Neuron (in vitro differentiated cells): ENCODE measurements around the gene ATP1A2.

ENCODE experiments used
- H2AFZ ChIP-seq: one replicate; pipeline ENCODE4 v1.6.1; 2013; ENCODE audit warnings: low read depth, mild to moderate bottlenecking, inconsistent platforms, low read length, moderate library complexity
- H3K27me3 ChIP-seq: one replicate; pipeline ENCODE4 v1.6.1; 2013; ENCODE audit warnings: low read length; ENCODE audit not compliant: insufficient read depth
- H3K36me3 ChIP-seq: one replicate; pipeline ENCODE4 v1.6.1; 2013; ENCODE audit warnings: low read length; ENCODE audit not compliant: insufficient read depth
- H3K4me1 ChIP-seq: one replicate; pipeline ENCODE4 v1.6.1; 2013; ENCODE audit warnings: low read length; ENCODE audit not compliant: insufficient read depth
- H3K4me3 ChIP-seq: 2 replicates; pipeline ENCODE4 v1.5.1; 2013; ENCODE audit warnings: mild to moderate bottlenecking, low read length, moderate library complexity
- H3K9me3 ChIP-seq: one replicate; pipeline ENCODE4 v1.6.1; 2013; ENCODE audit warnings: low read length

ATP1A2 gene

GRCh38 chr1:160171980-160172379 is 56.4 kb downstream of the ATP1A2 start:
- no peak overlapping the region for H3K4me3 ChIP-seq
- H3K9me3 ChIP-seq, result peaks cover 2% of the 10 kb centered on the region
- peaks cover 11% of the 10 kb centered on the region for H3K27me3 ChIP-seq
- no peaks in the 10 kb centered on the region for H3K36me3 ChIP-seq
- peaks cover 40% of the 10 kb centered on the region for H3K4me1 ChIP-seq
- no peak overlapping the region for H2AFZ ChIP-seq

GRCh38 chr1:160177231-160177630 is 61.7 kb downstream of the ATP1A2 start:
- Histone ChIP-seq H3K4me3 (no peak overlapping the region), H3K4me1 (peaks cover 3% of the 10 kb centered on the region), H3K36me3 (no peaks in the 10 kb centered on the region), H3K9me3 (peaks cover 2% of the 10 kb centered on the region), H2AFZ (no peak overlapping the region), H3K27me3 (no peaks in the 10 kb centered on the region)

- Histone ChIP-seq H3K9me3 (peaks cover 2% of the 10 kb centered on the region), H2AFZ (no peak overlapping the region), H3K36me3 (no peaks in the 10 kb centered on the region), H3K4me1 (no peaks in the 10 kb centered on the region), H3K27me3 (no peaks in the 10 kb centered on the region), H3K4me3 (no peak overlapping the region)
These were observed 62.1 kb downstream of the ATP1A2 start for GRCh38 chr1:160177667-160178066.

- no peak overlapping the region for H3K4me3 ChIP-seq
- H3K27me3 ChIP-seq, result no peaks in the 10 kb centered on the region
- no peaks in the 10 kb centered on the region for H3K36me3 ChIP-seq
- H3K4me1 ChIP-seq, result no peaks in the 10 kb centered on the region
- no peak overlapping the region for H2AFZ ChIP-seq
- peaks cover 2% of the 10 kb centered on the region for H3K9me3 ChIP-seq
These were observed 63.2 kb downstream of the ATP1A2 start for GRCh38 chr1:160178731-160179130.

GRCh38 chr1:160179336-160179735 is 63.8 kb downstream of the ATP1A2 start:
- peaks cover 2% of the 10 kb centered on the region for H3K9me3 ChIP-seq
- H2AFZ ChIP-seq, result no peak overlapping the region
- H3K27me3 ChIP-seq, result no peaks in the 10 kb centered on the region
- H3K4me1 ChIP-seq, result no peaks in the 10 kb centered on the region
- H3K36me3 ChIP-seq, result no peaks in the 10 kb centered on the region
- H3K4me3 ChIP-seq, result no peak overlapping the region

GRCh38 chr1:160186246-160186645 is 70.7 kb downstream of the ATP1A2 start:
- Histone ChIP-seq H3K36me3 (no peaks in the 10 kb centered on the region), H2AFZ (no peak overlapping the region), H3K9me3 (no peaks in the 10 kb centered on the region), H3K4me3 (no peak overlapping the region), H3K27me3 (no peaks in the 10 kb centered on the region), H3K4me1 (peaks cover 2% of the 10 kb centered on the region)

GRCh38 chr1:160186729-160187128 is 71.2 kb downstream of the ATP1A2 start:
- Histone ChIP-seq H3K9me3 (no peaks in the 10 kb centered on the region), H3K4me3 (no peak overlapping the region), H3K4me1 (peaks cover 2% of the 10 kb centered on the region), H3K27me3 (no peaks in the 10 kb centered on the region), H3K36me3 (no peaks in the 10 kb centered on the region), H2AFZ (no peak overlapping the region)

GRCh38 chr1:160187407-160187806 is 71.8 kb downstream of the ATP1A2 start:
- Histone ChIP-seq H3K9me3 (no peaks in the 10 kb centered on the region), H3K4me3 (no peak overlapping the region), H3K36me3 (no peaks in the 10 kb centered on the region), H3K4me1 (peaks cover 2% of the 10 kb centered on the region), H3K27me3 (no peaks in the 10 kb centered on the region), H2AFZ (no peak overlapping the region)

- Histone ChIP-seq H3K4me1 (peaks cover 7% of the 10 kb centered on the region), H3K36me3 (no peaks in the 10 kb centered on the region), H3K27me3 (no peaks in the 10 kb centered on the region), H3K9me3 (no peaks in the 10 kb centered on the region), H3K4me3 (no peak overlapping the region), H2AFZ (no peak overlapping the region)
These were observed 72.8 kb downstream of the ATP1A2 start for GRCh38 chr1:160188341-160188740.

GRCh38 chr1:160189649-160190625 is 74.4 kb downstream of the ATP1A2 start, which contains the start of gene CASQ1:
Gene CASQ1 (plus strand): TSS chr1:160190575. CDS start chr1:160190752, 177 bp downstream.
- Histone ChIP-seq H3K27me3 (no peaks in the 10 kb centered on the region), H2AFZ (no peak within 1 kb of the TSS), H3K4me3 (no peak within 1 kb of the TSS), H3K9me3 (no peaks in the 10 kb centered on the region), H3K4me1 (peaks cover 8% of the 10 kb centered on the region), H3K36me3 (no peaks in the 10 kb centered on the region)

- Histone ChIP-seq H3K27me3 (no peaks in the 10 kb centered on the region), H3K4me3 (no peak overlapping the region), H3K4me1 (peaks cover 8% of the 10 kb centered on the region), H3K36me3 (no peaks in the 10 kb centered on the region), H3K9me3 (no peaks in the 10 kb centered on the region), H2AFZ (no peak overlapping the region)
These were observed 76.2 kb downstream of the ATP1A2 start for GRCh38 chr1:160191756-160192155.

GRCh38 chr1:160192234-160192633 is 76.7 kb downstream of the ATP1A2 start:
- no peaks in the 10 kb centered on the region for H3K27me3 ChIP-seq
- H3K4me1 ChIP-seq, result peaks cover 8% of the 10 kb centered on the region
- no peaks in the 10 kb centered on the region for H3K36me3 ChIP-seq
- H2AFZ ChIP-seq, result no peak overlapping the region
- H3K9me3 ChIP-seq, result no peaks in the 10 kb centered on the region
- no peak overlapping the region for H3K4me3 ChIP-seq
